Measurements from ENCODE around the gene CUX1.
"Not testable (repeated sequence)": the region's sequence is repeated elsewhere in the genome, so short reads cannot be mapped to it uniquely, and the experiment has no call there.

The CUX1 gene

DNA sequence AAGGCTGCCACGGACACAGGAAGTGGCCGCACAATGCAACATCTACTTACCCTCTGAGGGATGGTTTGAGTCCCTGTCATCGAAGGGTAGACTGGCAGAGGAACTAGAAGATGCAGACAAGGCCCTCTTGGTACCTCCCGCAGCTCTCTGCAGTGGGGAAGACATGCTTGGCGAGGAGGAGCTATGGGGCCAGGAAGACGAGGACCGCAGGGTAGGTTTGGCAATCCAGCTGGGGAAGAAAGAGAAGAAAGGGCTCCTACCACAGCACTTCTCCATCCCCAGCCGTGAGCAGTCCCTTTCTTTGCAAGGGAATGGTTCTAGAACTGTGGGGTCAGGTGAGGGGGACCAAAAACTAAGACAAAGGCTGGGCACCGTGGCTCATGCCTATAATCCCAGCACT, 511.9 kb downstream of the CUX1 start:
- DNase-seq, result not testable (repeated sequence)

DNA sequence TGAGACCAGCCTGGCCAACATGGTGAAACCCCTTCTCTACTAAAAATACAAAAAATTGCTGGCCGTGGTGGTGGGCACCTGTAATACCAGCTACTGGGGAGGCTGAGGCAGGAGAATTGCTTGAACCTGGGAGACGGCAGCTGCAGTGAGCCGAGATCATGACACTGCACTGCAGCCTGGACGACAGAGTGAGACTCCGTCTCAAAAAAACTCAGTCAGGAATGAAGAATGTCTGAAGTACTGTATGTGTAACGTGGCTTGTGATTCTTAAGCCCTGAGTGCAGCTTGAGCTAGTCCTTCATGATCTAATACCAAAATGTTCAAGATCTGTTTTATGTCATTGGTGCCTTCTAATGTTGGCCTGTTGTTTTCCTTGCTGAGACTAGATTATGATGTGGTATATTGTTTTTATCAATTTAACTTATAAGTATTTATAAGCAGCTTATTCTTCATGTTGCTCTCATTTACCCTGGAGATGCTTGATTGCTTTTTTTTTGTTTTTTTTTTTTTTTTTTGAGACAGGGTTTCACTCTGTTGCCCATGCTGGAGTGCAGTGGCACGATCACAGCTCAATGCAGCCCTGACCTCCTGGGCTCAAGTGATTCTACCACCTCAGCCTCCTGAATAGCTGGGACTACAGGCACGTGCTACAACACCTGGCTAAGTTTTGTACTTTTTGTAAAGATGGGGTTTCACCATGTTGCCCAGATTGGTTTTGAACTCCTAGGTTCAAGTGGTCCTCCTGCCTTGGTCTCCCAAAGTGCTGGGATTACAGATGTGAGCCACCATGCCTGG, 513.4 kb downstream of the CUX1 start:
- DNase-seq, result not testable (repeated sequence)
